Ureter (tissue), 1 donor: ENCODE results near the gene NAP1L1. TPM values are rescaled to one million over a fixed set of nuclear protein-coding genes. Genes with fewer than 3 reads are reported as not detected.
"Not testable (repeated sequence)": the region's sequence is repeated elsewhere in the genome, so short reads cannot be mapped to it uniquely, and the experiment has no call there.

Experiments
- DNase-seq: peaks from one replicate; pipeline ENCODE4 v3.0.0-alpha.2; 2020; ENCODE audit warnings: low spot score
- total RNA-seq: library from RNA; stranded (reverse); gene quantifications from one replicate; pipeline ENCODE4 v1.2.4, GENCODE V29; 2023
- donor health status: DM: yes; HTN: yes; CAD: no.

The NAP1L1 gene
- total RNA-seq, 1 donor from 2014 or later, result 329 TPM

DNA sequence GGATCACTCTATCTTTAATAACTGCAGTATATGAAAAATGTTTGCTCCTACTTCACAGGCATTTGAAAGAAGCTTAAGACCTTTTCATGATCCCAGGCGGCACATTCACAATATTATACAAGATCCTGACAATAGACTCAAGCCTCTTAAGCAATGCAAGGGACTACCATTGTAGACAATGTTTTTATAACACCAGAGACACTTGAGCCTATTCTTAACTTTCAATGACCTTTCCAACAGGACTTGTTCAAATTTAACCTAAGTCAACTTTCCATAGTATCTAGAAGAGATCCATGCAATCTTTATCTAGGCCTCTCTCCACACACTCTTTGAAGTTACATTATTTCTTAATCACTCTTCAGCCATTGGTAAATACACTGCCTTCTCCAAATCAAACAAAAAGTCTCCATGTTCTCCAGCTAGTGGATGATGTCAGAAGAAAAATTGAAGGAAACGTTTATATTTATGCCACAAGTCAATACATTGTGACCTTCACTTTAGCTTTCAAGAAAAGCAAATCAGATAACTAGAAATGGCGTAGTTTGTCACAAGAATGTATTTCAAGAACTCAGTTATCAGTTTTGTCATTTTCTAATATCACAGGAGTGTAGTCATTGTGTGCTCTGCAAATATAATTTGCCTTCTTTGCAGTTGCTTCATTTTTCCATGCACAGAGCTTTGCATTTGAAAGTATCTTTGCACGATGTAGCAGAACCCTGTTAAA, 94.1 kb downstream of the NAP1L1 start:
- DNase-seq, result no peak

DNA sequence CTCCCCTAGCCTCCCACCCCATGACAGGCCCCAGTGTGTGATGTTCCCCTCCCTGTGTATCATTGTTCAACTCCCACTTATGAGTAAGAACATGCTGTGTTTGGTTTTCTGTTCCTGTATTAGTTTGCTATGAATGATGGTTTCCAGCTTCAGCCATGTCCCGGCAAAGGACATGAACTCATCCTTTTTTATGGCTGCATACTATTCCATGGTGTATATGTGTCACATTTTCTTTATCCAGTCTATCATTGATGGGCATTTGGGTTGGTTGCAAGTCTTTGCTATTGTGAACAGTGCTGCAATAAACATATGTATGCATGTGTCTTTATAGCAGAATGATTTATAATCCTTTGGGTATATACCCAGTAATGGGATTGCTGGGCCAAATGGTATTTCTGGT, 96.8 kb downstream of the NAP1L1 start:
- DNase-seq, result not testable (repeated sequence)

Other genes starting within 250 kb of the NAP1L1 start
- 10.7 TPM for gene PHLDA1, start 52.9 kb downstream of the NAP1L1 start, total RNA-seq